ENCODE results near the gene NIBAN1.
"Not testable (repeated sequence)": the region's sequence is repeated elsewhere in the genome, so short reads cannot be mapped to it uniquely, and the experiment has no call there.

Gene NIBAN1

GRCh38 chr1:184972315-184973055 lies 1.8 kb downstream of the NIBAN1 start:
- DNase-seq (ENCODE audit: low read depth in 3 of 3), result no peak

GRCh38 chr1:184971522-184972265 lies 2.6 kb downstream of the NIBAN1 start:
- no peak for DNase-seq (ENCODE audit: low read depth in 3 of 3)

DNA sequence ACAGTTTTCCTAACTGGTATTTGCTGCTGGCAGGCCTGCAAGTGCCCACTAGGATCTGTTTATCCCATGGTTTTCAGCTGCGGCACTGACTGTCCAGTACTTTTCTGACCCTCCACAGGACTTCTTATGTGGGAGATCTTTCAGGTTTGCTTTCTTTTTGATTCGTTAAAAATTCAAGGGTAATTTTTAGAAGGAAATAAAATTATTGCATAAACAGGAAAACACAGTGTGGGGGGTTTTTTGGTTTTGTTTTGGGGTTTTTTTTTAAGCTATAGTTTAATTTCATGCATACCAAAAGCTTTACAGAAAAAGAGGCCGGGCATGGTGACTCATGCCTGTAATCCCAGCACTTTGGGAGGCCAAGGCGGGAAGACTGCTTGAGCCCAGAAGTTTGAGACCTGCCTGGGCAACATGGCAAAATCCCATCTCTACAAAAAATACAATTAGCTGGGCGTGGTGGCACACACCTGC lies 3.6 kb downstream of the NIBAN1 start:
- no peak for DNase-seq (ENCODE audit: low read depth in 3 of 3)

- no peak for DNase-seq (ENCODE audit: low read depth in 3 of 3)
Measured at GRCh38 chr1:184966989-184967388, 7.3 kb downstream of the NIBAN1 start.

DNA sequence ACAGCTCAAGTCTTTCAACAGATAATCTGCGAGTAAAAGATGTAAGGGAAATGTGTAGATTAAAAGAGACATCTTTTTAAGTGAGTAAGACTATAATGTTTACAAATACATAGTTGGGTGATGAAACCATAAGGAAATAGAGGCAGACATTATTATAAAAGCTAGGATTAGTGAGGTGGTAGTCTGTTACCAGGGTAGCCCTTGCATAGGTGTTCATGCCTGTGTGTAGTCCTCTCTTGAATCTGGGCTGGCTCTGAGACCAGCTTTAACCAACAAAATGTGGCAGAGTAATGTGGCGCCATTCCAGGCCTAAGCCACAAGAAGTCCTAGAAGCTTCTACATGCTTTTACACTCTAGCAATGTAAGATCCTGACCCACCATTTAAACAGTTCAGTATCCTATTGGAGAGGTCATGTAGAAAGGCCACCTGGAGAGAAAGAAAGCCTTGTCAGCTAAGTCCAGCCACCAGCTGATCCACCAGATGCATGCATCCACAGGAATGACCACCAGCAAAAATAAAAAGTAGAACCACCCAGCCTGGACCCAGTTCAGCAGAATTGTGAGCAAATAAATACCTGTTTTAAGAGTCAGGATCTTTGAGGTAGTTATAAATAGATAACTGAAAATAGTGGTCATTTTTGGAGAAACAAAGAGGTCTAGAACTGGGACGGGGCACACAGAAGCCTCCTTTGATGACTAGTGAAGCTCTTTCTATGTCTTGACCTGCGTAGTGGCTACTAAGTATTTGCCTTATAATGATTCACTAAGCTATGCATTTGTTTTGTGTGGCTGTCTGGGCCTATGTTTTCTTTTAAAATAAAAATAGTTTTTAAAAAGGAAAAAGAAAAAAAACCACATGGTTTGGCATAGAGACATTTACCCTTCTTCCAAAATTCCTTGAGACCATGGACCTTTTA lies 8.1 kb downstream of the NIBAN1 start:
- no peak for DNase-seq (ENCODE audit: low read depth in 3 of 3)

DNA sequence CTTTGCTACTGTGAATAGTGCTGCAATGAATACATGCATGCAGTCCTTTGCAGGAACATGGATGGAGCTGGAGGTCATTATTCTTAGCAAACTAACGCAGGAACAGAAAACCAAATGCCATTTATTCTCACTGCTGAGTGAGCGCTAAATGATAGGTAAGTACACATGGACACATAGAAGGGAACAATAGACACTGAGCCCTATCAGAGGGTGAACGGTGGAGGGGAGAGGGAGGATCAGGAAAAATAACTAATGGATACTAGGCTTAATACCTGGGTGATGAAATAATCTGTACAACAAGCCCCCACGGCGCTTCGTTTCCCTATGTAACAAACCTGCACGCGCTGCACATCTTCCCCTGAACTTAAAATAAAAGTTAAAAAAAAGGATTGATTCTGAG lies 8.9 kb downstream of the NIBAN1 start:
- no peak for DNase-seq (ENCODE audit: low read depth in 3 of 3)

GRCh38 chr1:184959626-184960025 lies 14.7 kb downstream of the NIBAN1 start:
- no peak for DNase-seq (ENCODE audit: low read depth in 3 of 3)

- no peak for DNase-seq (ENCODE audit: low read depth in 3 of 3)
Measured at GRCh38 chr1:184958554-184959353, 15.6 kb downstream of the NIBAN1 start.

- not testable (repeated sequence) for DNase-seq (ENCODE audit: low read depth in 3 of 3)
Measured at GRCh38 chr1:184957901-184958300, 16.4 kb downstream of the NIBAN1 start.

DNA sequence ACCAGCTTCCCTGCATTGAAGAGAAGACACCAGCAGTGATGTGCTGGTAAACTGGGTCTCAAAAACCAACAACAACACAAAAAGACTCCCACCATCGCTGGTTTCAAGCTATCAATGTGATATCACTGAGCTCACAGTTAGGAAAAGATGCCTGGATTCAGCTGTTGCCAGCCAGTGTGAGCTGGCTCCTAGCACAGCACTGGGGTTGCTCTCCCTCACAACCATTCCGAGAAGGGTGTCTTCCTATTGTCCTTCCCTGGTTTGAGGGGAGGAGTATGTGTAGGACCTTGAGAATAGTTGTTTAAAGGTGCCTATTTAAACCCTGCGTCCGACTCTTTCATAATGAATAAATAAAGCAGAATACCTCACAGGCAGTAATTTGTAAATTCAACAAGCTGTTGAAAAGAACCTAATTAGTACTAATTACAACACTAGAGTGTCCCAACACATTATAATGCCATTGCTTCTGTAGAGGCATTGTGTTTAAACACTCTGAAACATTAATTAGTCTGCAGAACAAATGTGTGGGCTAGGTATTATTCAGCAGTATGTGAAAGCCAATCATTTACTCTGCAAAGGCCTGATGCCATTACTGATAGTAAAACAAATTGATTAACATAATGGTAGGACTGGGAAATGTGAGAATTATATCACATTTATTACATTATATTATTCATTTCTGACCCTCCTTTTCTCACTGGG lies 17.2 kb downstream of the NIBAN1 start:
- no peak for DNase-seq (ENCODE audit: low read depth in 3 of 3)

DNA sequence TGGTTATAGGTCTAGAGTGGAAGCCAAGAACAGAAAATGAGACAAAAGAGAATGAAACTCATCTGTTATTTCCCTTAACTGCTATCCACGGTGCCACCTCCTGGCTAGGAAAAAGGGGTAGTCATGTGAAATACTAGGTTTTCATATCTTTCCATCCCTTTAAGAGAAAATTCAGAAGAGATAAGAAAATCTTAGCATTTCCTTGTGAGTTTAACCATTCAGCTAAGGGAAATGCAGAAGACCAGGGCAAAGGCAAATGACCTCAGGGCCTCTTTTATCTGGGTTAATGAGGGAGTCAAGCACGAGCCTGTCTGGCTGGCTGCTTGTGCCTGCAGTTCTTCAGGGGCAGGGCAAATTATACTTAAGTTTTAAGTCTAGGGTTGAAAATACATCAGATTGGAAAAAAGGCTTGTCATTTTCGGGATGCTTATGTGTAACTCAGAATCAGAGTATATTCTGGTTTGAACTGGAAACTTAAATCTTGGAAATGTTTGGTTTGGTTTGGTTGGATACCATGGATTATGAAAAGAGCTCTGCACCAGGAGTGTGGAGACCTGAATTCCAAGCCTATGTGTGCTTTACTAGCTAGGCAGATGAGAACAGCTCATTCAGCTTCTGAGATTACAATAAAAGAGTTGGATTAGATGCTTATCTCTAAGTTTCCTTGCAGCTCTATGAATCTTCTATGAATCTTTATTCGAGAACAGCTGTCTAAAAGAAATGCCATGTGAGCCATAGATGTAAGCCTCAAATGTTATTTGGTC lies 19.9 kb downstream of the NIBAN1 start:
- DNase-seq (ENCODE audit: low read depth in 3 of 3), result no peak

DNA sequence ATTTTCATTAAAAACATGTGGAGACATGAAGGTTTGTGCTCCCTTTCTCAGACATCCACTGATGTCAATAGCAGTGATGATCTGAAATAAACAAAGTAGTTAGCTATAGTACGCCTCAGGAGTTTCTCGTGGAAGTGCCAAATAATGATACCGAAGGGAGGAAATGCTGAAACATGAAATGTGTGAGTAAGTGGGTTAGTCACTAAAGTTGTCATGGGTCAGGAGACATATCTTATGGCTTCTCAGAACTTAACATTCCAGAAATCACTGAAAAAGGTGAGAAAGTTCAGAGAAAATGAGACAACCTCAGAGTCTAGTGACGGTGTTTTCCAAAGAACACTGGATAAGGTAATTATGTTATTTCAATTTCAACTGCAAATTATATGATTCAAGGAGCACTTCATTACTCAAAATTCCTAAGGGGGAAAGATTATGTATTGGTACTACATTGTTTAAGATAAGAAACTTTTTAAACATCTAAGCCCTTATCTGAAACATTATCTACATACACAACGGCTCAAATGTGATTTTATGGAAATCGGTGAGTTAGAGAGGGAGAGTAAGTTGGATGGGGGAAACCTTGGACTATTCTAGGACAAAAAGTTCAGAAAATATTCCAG lies 20.6 kb downstream of the NIBAN1 start:
- no peak for DNase-seq (ENCODE audit: low read depth in 3 of 3)

- no peak for DNase-seq (ENCODE audit: low read depth in 3 of 3)
Measured at GRCh38 chr1:184952428-184952827, 21.9 kb downstream of the NIBAN1 start.

- no peak for DNase-seq (ENCODE audit: low read depth in 3 of 3)
Measured at GRCh38 chr1:184951788-184952187, 22.5 kb downstream of the NIBAN1 start.

DNA sequence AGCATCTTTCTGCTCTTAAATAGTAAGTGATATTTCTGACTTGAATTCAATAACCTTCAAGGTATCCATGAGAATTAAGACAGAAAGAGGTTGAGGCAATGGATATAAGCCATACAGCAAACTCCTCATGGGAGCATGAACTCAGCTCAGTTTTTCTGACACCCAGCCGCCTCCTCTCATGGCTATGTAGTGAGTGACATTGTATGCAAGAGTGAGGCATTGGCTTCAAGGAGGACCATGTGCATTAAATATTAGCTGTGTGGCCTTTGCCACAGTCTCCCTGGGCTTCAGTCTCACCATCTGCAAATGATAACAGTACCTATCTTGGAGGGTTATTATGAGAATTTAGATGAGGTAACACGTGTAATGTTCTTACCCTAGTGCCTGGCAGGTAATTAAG lies 23.4 kb downstream of the NIBAN1 start:
- DNase-seq (ENCODE audit: low read depth in 3 of 3), result no peak

DNA sequence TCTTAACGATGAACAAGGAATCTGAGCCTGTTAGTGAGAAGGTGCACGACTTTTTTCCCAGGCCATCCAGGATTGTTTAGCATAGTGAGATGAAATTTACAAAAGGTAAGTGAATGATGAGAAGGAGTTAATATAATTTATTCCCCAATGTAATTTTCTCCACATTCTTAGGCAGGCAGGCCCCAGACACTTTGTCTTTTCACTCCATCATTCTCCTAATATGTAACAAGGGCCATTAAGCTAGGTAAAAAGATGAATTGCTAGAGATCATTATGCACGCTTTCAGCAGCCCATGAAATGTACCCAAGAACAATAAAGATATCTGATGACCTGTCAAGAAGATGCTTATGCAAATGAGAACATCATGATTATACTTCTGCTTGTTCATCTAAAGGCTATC lies 24.1 kb downstream of the NIBAN1 start:
- no peak for DNase-seq (ENCODE audit: low read depth in 3 of 3)

- DNase-seq (ENCODE audit: low read depth in 3 of 3), result no peak
Measured at GRCh38 chr1:184947497-184948256, 26.6 kb downstream of the NIBAN1 start.

DNA sequence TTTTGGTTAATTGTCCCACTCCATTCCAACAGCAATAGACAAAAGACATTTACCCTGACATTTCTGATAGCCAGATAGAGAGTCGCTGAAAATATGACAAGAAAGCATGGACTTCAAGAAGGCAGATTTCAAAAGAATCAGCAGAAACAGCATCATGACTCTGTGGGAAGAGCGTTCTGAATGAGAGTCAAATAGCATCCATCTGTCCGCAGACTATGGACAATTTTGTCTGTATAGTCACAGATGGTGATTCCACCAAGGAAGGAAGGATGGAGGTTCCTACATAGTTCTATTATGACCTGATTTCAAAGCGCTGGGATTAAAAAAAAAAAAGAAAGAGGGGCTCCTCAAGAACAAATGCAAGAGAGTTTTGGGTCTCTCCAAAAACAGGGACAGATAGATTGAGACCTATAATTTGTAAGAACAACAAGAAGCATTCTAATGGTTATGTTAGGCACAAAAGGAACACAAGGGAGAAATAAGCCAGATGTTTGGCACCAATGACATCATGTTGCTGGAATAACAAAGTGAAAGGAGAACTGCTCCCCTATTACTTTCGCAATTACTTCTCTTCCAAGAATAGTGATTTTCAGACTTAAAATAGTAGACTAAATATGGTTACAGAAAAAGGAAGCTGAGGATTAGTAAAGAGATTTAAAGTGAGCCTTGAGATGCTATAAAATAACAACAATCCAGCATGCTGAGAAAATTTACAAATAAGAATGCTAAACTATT lies 28.5 kb downstream of the NIBAN1 start:
- no peak for DNase-seq (ENCODE audit: low read depth in 3 of 3)

All from stimulated activated CD4-positive, alpha-beta T cell treated with anti-CD3 and anti-CD28 coated beads, TNF-alpha, amount 100 ng/mL, for 48 hours (primary cell).